Peyer's patch (tissue), 4 donors: ENCODE data around the gene PLA2G2C. TPM values are rescaled to one million over a fixed set of nuclear protein-coding genes. Genes with fewer than 3 reads are reported as not detected.

Experiments
- DNase-seq, 3 donors: peaks; one replicate each; pipeline ENCODE4 v3.0.0-alpha.2; 2017 to 2019
- H3K27ac ChIP-seq, 4 donors: fragments of 200-600 bp; sonication (generic); one replicate each; pipeline ENCODE4 v1.5.1; 2016 to 2019
- H3K27me3 ChIP-seq, 2 donors: fragments of 200-600 bp; sonication (generic); one replicate each; pipeline ENCODE4 v1.5.1; 2019
- H3K36me3 ChIP-seq, 3 donors: fragments of 200-600 bp; sonication (generic); one replicate each; pipeline ENCODE4 v1.5.1; 2016 to 2019
- H3K4me1 ChIP-seq, 4 donors: fragments of 200-600 bp; sonication (generic); one replicate each; pipeline ENCODE4 v1.5.1; 2016 to 2019
- H3K4me3 ChIP-seq, 4 donors: fragments of 200-600 bp; sonication (generic); 1 replicate in 3 of 4; 2 replicates in 1 of 4; pipeline ENCODE4 v1.5.1; 2016 to 2019; ENCODE audit warnings: mild to moderate bottlenecking in 1 of 4
- H3K9me3 ChIP-seq, 4 donors: fragments of 200-600 bp; sonication (generic); one replicate each; pipeline ENCODE4 v1.5.1; 2016 to 2019; ENCODE audit warnings: mild to moderate bottlenecking in 1 of 4
- CTCF ChIP-seq, 6 experiments: fragments of 450-650 bp in 4 of 6; fragments of 200-600 bp in 2 of 6; sonication (generic) in 1 of 6; IDR thresholded peaks; one replicate each; pipeline ENCODE4 v1.5.1; 2017 to 2019; ENCODE audit warnings: antibody characterized with exemption in 6 of 6, mild to moderate bottlenecking in 3 of 6, moderate library complexity in 1 of 6
- POLR2A ChIP-seq, 2 donors: fragments of 450-650 bp; IDR thresholded peaks; one replicate each; pipeline ENCODE4 v1.5.1; 2017; ENCODE audit warnings: antibody characterized with exemption in 2 of 2, mild to moderate bottlenecking in 2 of 2, moderate library complexity in 2 of 2
- total RNA-seq, 4 donors: library from RNA; depleted of rRNA; stranded (reverse); fragments of >200 nt; gene quantifications; one replicate each; pipeline ENCODE4 v1.1.0, GENCODE V29; 2016

The PLA2G2C gene
- total RNA-seq, 4 donors from 2014 or later = 1.0 TPM; not detected in 3

GRCh38 chr1:20229171-20229570 lies 42.9 kb upstream of the PLA2G2C start:
- no peak overlapping the region for H3K4me3 ChIP-seq
- H3K27ac ChIP-seq = no peak overlapping the region
- no peak for TF ChIP-seq POLR2A (IDR thresholded peaks at IDR 0.05)
- TF ChIP-seq CTCF (IDR thresholded peaks at IDR 0.05) = no peak
- no peak for DNase-seq
- no peaks in the 10 kb centered on the region for H3K27me3 ChIP-seq
- H3K36me3 ChIP-seq = no peaks in the 10 kb centered on the region
- H3K9me3 ChIP-seq = no peaks in the 10 kb centered on the region
- H3K4me1 ChIP-seq = no peaks in the 10 kb centered on the region

- Histone ChIP-seq H3K27ac (no peak overlapping the region), H3K9me3 (no peaks in the 10 kb centered on the region), H3K4me1 (no peaks in the 10 kb centered on the region), H3K36me3 (no peaks in the 10 kb centered on the region), H3K27me3 (no peaks in the 10 kb centered on the region), H3K4me3 (no peak overlapping the region)
- no peak for DNase-seq
- TF ChIP-seq POLR2A (IDR thresholded peaks at IDR 0.05) (no peak), CTCF (IDR thresholded peaks at IDR 0.05) (no peak)
These were observed 42.1 kb upstream of the PLA2G2C start for GRCh38 chr1:20228314-20228825.

DNA sequence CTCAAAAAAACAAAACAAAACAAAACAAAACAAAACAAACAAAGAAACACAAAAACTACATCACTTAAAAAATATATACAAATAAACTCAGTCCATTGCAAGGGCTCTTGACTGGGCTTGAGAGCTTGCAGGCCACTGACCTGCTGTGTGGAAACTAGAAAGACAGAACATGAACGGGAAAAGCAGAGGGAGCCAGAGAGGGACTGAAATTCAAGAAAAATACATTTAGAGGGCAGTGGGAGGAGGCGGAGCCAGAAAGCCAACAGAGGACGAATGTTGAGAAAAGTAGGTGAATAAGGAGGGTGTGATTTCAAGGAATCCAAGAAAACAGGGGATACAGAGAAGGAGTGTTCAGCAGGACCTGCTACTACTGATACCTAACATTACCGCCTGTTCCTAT lies 41.4 kb upstream of the PLA2G2C start:
- H3K27ac ChIP-seq = no peak overlapping the region
- no peaks in the 10 kb centered on the region for H3K4me1 ChIP-seq
- no peaks in the 10 kb centered on the region for H3K9me3 ChIP-seq
- no peak overlapping the region for H3K4me3 ChIP-seq
- TF ChIP-seq POLR2A (IDR thresholded peaks at IDR 0.05) (no peak), CTCF (IDR thresholded peaks at IDR 0.05) (no peak)
- DNase-seq = no peak
- H3K36me3 ChIP-seq = no peaks in the 10 kb centered on the region
- no peaks in the 10 kb centered on the region for H3K27me3 ChIP-seq

- Histone ChIP-seq H3K27me3 (no peaks in the 10 kb centered on the region), H3K36me3 (no peaks in the 10 kb centered on the region), H3K27ac (no peak overlapping the region), H3K4me3 (no peak overlapping the region), H3K9me3 (no peaks in the 10 kb centered on the region), H3K4me1 (no peaks in the 10 kb centered on the region)
- no peak for DNase-seq
- TF ChIP-seq POLR2A (IDR thresholded peaks at IDR 0.05) (no peak), CTCF (IDR thresholded peaks at IDR 0.05) (no peak)
These were observed 38.2 kb upstream of the PLA2G2C start for GRCh38 chr1:20224546-20224945.

DNA sequence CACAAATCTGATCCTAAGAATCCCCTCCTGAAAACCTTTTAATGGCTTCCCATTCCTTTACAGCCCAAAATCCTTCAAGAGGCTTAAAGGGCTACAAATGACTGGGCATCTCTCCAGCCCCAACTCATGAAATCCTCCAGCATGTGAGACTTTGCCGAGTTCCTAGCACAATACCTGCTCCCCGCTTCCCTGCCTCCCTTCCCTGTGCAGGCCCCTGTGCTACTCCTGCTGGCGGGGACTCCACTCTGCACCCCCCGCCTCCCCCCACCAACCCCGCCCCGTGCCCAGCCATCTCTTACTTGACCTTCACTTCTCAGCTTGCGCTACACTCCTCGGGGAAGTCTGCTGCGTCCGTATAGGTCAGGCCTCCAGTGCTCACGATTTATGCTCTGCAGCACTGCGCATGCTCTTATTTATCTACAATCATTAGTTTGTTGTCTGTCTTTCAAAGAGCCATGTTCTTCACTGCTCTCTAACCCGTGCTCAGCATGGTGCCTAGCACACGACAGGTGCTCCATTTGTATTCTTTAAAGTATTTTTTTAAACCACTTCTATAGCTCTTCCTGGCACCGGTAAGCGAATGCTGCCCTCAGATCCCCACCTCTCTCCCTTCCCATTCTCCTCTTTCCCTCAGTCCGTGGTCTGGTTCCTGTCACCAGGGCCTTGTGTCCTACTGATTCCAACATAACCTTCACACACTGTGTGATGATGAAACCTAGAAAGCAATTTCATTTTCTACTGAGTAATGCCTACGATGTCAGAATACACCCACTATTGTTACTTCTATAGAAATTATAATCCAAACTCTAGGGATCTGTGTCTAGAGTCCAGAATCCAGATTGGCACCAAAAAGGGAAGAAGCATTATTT lies 37.5 kb upstream of the PLA2G2C start:
- no peak for DNase-seq
- Histone ChIP-seq H3K4me1 (no peaks in the 10 kb centered on the region), H3K27ac (no peak overlapping the region), H3K36me3 (no peaks in the 10 kb centered on the region), H3K27me3 (no peaks in the 10 kb centered on the region), H3K9me3 (no peaks in the 10 kb centered on the region), H3K4me3 (no peak overlapping the region)
- no peak for TF ChIP-seq POLR2A (IDR thresholded peaks at IDR 0.05)
- no peak for TF ChIP-seq CTCF (IDR thresholded peaks at IDR 0.05)
